GM21515 (cell line): ENCODE measurements around the gene IL18RAP.

ENCODE experiments used
- ATAC-seq: cut with Tn5 transposase; IDR thresholded peaks from one replicate; pipeline ENCODE4 v1.9.1; 2021; ENCODE audit not compliant: unreplicated experiment

IL18RAP gene

DNA sequence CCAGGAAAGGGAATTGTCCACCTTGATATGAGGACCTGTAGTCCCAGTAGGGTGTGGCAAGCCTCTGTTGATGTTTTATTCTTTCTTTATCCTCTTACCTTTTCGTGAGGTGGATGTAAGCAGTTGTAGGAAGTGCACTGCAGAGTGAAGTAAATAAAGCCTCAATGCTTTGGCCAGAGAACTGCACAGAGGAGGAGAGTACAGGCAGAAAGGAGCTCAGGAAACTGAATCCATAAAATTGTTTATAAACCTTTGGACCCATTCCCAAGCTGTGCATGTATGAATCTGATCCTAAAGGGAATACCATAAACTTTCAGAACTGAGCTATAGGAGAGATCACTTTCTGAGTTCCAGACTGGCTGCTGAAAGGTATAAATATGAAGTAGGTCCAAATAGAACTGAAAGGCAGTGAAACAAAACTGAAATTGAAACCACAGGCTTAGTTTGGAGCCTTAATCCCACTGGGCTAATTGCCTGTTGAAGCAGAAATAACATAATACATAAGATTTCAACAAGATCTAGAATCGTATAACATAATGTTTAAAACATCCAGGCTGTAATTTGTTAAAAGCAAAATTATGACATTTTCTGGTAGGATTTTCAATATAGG is 32.2 kb downstream of the IL18RAP start:
- ATAC-seq: no peak

DNA sequence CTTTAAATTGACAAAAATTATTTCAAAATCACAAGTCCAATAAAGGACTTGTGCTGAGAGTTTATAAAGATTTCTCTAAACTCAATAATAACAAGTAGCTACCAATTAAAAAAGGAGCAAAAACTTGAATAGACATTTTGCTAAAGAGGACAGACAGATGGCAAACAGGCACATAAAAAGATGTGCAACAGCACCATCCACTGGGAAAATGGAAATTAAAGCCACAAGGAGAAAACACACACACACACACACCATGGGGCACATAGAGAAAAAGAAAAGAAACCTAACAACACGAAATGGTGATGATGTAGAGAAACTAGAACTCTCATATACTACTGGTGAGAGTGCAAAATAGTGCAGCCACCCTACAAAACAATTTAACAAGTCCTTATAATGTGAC is 37.5 kb downstream of the IL18RAP start:
- ATAC-seq: no peak

DNA sequence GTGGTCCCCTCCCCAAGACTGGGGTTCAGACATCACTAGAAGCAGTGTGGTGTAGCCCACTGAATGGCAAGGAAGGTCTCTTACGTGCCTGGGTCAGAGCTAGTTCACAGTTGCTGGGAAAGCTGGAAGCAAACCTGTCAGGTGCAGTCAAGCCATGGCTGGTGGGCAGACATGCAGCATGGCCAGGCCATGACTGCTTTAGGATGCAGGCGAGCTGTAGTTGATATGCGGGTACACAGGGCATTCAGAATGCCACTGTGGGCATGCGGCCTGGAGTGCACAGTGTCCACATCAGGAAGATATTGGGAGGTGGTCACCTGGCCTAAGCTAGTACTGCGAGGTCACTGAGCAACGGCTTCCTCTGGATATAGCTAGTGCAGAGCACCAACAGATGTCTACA is 38.2 kb downstream of the IL18RAP start:
- ATAC-seq: no peak

DNA sequence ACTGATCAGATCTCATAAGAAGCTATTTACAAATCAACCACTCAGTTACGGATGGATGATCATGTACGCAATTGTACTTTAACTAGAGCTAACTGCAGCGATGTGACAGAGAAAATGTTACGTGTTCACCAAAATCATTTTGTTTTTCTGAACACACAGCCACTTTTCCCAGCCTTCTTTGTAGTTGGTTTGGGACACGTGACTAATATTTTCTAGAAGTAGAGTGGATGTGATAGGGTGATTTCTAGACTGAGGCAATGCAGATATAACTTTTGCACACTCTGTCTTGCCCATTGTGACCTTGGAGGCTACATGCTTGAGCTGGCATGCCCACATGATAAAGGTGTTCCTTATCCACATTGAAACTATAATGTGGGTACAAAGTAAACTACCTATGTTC is 40.2 kb downstream of the IL18RAP start:
- ATAC-seq: no peak

DNA sequence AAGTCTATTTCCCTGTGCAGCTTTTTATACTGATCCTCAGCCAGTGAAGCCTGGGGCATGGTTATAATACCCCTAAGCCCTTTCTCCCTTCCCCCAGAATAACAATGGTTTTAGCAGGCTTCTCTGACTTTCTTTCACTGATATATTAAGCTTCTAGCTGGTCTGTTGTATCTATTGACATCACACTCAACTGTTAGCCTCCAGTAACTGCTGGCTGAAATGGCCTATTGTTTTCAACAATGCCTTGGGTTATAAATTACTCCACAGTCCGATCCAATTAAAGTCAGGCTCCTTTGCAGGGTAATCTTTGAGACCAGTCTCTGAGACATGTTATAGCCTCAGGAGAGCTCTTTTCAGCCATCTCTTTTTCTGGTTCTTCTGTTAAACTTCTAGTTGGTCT is 47.2 kb downstream of the IL18RAP start:
- ATAC-seq: no peak

DNA sequence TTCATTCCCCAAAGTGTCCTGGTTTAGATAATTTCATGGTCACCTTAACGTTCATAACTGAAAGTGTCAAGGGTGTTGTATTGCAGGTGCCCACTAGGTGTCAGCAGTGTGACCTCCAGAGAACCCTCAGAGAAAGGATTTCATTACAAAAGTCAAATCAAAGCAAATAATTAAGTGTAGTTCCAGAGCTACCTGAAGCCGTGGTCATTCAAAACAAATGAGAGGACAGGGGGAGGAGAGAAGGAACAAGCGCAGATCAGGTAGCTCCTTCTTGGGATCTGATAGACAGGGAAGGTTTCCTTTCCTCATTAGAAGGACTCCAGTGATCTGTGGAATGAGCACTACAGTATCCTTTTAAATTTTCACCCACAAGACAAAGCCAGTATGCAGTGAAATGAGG is 50.1 kb downstream of the IL18RAP start, which contains the start of gene SLC9A4:
Gene SLC9A4 (plus strand): TSS at position 207 of the 400 bp plus-strand sequence. CDS start 534 bp downstream, outside the sequence.
- peak; percentile 80 for ATAC-seq

DNA sequence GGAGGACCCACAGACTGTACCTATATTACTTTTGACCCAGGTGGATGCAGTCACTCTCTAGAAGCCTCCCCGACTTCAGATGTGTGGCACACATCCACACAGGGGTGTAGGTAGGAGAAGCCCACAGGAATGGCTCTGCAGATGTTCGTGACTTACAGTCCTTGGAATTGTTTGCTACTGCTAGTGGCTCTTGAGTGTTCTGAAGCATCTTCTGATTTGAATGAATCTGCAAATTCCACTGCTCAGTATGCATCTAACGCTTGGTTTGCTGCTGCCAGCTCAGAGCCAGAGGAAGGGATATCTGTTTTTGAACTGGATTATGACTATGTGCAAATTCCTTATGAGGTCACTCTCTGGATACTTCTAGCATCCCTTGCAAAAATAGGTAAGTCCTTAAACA is 50.7 kb downstream of the IL18RAP start:
- ATAC-seq: no peak

DNA sequence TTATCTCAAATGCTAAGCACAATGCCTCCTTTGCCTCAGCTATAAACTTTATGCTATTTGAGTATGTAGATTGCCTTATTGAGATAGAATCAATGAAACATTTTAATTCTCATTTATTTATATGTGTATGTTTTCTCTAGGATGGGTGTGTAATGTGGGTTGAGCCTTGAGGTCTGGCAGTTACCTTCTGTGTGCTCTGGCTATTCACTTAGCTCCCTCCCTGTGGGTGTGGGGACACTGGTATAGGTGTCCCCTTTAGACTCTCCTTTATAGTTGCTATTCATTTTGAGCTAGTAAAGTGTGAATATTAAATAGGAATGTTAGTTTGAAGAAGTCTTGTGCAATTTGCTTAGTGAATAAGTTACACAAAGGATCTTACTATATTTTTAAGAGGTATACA is 51.8 kb downstream of the IL18RAP start:
- no peak for ATAC-seq

DNA sequence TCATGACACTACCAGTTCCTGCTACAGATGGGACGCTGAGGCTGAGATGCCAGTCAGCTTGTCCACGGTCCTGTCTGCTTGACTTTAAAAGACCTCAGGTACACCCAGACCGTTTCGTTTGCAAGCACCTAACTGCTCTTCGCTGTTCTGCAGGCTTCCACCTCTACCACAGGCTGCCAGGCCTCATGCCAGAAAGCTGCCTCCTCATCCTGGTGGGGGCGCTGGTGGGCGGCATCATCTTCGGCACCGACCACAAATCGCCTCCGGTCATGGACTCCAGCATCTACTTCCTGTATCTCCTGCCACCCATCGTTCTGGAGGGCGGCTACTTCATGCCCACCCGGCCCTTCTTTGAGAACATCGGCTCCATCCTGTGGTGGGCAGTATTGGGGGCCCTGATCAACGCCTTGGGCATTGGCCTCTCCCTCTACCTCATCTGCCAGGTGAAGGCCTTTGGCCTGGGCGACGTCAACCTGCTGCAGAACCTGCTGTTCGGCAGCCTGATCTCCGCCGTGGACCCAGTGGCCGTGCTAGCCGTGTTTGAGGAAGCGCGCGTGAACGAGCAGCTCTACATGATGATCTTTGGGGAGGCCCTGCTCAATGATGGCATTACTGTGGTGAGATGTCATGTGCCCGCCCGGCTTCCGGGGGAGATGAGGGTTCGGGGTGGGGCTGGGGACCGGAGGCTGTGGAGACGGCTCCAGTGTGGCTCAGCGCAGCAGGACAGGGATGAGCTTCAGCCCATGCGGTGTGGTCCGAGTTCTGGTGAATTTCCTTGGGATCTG is 55.9 kb downstream of the IL18RAP start:
- ATAC-seq: no peak

DNA sequence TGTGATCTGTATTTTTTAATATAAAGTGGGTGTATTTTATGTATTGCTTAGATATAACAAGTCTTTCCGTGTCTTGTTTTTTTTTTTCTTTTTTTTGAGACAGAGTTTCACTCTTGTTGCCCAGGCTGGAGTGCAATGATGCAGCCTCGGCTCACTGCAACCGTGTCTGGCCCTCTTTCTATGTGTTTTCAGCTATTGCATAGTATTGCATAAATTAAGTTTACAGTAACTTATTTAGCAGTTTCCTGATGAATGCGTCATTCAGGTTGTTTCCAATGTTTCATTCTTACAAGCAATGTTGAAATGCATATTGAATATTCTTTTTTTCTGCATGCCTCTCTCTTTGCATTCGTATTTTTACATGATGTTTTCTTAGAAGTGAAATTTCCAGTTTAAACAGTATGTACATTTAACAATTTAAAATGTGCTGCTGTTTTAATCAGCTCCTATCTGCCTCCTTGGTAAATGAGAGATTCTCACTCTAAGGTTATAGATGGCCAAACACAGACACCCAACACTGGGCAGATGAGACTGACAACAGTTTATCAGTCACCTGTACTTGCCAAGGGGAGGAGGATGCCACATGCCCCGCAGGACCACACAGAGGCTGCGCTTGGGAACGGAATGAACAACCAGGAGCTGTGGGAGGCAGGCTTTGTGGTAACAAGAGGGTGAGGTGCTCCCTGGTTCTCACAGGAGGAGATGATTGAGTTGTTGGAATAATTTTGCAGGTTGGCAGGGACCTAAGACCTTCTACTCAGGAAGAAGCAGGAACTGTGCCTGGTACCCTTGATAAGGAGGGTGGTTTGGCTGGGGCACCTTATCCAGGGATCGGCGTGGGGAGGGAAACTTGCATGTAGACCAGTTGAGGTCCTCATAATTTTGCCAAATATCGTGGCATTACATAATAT is 57.6 kb downstream of the IL18RAP start:
- no peak for ATAC-seq

DNA sequence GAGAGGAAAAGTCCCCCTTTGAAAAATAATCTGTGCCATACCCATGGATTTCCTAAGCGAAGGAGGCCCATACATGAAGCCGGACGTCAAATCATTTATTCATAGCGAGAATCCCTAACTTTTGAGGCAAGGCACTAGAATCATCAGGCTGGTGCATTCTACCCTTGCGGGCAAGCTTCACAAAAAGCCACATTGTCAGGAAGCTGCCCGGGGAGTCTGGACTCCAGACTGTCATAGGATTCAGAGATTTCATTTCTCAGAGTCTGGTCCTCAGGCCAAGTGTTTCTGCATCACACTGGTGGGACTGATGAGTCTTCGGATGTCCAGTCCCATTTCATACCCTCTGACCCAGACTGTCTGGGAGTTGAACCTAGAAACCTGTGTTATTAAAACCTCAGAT is 59.0 kb downstream of the IL18RAP start:
- ATAC-seq: no peak

DNA sequence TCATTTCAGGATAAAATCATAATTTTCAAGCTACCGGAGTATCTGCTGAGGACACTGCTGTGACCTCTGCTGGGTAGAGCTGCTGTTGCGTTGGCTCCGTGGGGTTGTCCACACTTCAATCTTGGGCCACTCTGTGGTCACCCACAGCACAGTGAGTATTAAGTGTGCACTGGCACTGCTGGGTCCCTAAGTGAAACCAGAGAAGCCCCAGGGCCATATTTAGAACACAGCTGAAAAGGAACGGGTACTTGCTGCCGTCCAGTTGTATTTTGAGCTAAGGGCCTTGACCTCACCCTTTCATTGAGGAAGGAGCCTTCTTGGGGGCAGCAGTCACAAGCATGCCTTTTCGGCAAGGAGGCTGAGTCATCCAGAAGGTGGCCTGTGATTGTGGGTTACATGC is 60.1 kb downstream of the IL18RAP start:
- ATAC-seq: no peak

DNA sequence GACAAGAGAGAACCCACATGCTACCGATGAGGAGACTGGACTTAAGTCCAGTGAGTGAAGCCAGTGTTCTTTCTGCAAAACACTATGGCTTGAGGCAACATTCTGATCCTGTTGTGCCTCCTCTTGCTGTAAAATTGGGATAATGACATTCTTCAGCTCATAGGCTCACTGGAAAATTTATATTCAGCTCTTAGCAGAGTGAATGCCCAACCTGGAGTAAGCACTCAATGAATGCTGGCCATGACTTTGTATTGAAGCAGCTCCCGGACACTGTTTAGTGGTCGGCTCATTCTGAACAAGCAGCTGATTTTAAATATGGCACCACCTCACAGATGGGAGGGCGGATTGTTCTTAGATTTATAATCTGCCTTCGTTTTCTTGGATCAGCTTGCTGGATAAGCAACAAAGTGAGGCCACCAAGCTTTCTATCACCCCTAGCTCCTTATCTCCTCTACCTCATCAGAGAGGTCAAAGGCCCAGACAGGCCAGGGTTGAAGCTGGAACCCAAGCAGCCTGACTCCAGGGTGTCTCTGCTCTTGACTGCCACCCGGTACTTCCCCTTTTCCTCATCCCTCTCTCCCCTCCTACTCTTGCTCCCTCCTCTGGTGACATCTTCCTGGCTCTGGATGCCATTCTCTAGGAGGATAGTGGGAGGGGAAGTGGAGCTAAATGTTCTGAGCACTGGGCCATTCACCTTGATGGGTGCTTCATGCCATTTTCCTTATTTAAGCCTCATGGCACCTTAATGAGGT is 61.5 kb downstream of the IL18RAP start:
- no peak for ATAC-seq

DNA sequence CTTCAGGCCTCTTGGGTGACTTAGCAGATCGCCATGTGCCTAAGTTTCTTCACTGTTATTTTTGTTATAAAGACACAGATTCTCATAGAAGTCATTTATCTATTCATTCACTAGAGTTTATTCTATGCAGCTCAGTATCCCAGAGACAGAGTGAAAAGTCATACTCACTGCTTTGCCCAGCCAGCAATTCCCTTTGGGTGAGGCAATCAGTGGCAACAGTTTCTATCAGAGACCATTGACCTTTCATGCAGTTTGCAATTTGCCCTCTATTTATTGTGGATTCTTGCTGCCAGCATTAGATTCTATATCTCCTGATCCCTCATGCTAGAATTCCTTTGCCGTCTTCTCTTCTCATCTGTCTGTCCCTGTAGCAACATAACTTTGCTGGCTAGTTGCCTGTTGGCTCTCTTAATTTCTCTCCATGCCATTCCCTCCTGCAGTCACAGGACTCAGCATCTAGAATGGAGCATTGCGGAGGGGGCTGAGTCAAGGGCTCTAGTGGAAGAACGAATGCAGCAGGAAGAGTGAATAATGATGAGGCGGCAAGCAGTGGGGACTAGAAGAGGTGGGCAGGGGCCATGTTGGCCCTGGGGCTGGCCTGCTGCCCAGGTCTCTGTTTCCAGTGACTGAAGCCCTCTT is 62.3 kb downstream of the IL18RAP start:
- ATAC-seq: no peak

DNA sequence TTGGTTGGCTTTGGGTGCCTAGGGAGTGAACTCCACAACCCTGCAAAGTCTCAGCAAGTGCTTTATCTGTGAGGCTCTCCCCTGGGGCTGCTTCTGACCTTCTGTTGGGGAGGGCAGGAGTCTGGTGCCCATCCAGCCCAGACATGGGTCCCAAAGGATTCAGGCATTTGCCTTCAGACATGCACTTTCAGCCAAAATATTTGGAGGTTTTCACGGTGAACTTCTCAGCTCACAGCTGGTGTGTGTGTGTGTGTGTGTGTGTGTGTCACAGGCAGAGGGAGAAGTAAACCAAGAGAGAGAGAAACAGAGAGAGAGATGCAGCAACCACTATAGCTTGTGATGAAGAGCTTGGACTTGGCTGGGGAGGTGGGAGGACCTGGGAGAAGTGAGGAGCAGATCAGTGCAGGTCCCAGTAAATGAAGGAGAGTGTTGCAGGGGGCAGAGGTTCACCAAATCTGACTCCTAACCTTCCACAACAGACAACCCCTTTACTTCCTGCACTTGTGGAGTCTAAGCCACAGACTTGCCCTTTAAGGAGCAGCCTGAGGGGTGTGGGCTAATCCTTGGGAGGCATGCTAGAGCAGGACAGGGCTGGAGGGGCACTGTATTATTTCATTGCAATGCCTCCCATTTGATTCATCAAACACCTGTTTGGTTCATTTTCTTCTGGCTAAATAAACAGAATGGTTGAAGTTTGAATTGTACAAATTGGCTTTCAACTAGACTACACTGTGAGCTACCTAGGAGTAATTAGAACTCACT is 64.2 kb downstream of the IL18RAP start:
- no peak for ATAC-seq

DNA sequence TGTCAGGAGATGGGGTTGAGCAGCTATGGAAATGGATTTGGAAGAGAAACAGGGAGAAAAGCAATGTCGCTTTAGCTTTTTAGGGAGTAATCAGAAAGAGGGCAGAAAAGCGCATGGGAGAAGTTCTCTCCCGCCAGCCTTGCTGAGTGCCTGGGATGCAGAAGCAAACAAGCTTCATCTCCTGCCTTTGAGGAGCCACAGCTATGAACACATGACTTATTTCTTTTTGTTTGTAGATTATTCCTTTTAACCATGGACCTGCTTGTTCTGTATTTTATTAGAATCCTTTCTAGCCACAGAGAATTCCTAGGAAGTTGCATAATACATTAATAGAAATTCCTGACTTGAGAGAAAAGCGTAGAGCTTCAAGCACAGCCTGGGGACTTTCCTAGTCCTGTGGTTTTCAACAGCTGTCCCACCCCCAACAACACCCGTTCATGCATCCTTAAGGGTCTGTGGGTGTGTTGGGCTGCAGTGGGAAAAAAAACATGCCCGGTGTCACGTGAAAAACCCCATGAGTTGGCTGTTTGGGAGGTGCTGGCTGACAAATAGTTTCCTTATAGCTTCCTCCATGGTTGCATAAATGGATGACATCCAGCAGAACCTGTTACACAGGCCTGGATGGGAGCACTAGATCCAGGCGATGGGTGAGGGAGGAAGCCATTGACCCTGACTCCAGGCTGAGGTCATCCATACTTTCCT is 65.0 kb downstream of the IL18RAP start:
- no peak for ATAC-seq

DNA sequence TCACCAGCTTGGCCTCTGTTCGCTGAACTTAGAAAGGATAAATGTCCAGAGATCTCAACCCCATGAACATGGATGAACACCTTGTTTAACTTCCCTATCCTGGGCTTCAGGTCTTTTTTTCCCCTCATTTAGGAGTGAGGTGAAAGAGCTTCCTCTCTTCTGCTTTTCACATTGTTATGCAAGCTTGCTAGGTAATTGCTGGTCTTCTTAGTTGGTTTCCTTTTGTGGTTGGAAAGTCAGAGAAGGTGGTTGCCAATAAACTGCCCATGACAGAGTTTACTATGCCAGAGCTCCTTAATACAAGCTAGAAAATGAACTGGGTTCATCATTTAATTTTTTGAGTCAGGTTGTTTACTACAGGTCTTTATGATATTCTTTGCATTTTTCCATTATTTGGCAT is 66.7 kb downstream of the IL18RAP start:
- ATAC-seq: no peak

DNA sequence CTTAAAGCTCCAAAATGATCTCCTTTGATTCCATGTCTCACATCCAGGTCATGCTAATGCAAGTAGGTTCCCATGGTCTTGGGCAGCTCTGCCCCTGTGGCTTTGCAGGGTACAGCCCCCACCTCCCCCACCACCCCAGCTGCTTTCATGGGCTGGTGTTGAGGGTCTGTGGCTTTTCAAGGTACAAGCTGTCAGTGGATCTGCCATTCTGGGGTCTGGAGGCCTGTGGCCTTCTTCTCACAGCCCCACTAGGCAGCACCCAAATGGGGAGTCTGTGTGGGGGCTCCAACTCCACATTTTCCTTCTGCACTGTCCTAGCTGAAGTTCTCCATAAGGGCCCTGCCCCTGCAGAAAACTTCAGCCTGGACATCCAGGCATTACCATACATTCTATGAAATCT is 69.0 kb downstream of the IL18RAP start:
- no peak for ATAC-seq

DNA sequence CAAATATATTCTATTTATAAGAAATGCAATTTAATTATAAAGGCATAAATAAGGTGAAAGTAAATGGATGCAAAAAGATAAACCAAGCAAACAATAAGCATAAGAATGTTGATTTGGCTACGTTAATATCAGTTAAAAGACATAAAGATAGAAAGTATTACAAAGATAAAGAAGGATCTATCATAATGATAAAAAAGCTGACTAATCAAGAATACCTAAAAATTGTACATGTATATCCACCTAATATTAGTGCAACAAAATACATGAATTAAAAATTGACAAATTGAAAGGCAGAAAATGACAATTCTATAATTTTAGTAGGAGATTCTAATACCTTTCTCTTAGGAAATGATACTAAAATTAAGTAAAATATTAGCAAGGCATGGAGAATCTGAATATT is 71.6 kb downstream of the IL18RAP start:
- no peak for ATAC-seq
